Testis (tissue), 2 donors: Measurements from ENCODE around the gene SETD3.

Experiments used
- POLR2A ChIP-seq: fragments of 450-650 bp; IDR thresholded peaks from one replicate; pipeline ENCODE4 v1.6.1; 2017; ENCODE audit warnings: antibody characterized with exemption, mild to moderate bottlenecking, moderate library complexity
- TF ChIP-seq, protein P1 (sequence below), 3 experiments: fragments of 450-650 bp in 2 of 3; fragments of 200-600 bp in 1 of 3; sonication (generic) in 1 of 3; IDR thresholded peaks; one replicate each; pipeline ENCODE4 v1.5.1; 2016 to 2019; ENCODE audit warnings: antibody characterized with exemption in 3 of 3, mild to moderate bottlenecking in 2 of 3, moderate library complexity in 1 of 3

DNA sequence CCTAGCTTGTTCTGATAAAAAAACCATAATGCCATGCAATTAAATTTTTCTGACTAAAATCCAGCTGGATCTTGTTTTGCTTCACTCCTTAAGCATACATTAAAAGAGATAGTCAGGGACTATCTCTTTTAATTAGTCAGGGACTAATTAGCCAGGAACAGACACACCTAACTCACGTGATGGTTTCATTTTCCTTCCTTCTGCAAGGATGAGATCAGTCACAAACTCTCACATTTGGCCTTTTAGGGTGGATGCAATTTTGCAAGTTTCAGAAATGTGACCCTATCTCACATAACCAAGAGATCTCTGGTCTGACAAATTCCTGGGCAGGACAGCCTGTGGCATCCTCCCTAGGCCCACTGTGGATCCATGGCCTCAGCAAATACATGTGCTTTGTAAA is 62.4 kb downstream of the SETD3 start:
- TF ChIP-seq, protein P1, sequence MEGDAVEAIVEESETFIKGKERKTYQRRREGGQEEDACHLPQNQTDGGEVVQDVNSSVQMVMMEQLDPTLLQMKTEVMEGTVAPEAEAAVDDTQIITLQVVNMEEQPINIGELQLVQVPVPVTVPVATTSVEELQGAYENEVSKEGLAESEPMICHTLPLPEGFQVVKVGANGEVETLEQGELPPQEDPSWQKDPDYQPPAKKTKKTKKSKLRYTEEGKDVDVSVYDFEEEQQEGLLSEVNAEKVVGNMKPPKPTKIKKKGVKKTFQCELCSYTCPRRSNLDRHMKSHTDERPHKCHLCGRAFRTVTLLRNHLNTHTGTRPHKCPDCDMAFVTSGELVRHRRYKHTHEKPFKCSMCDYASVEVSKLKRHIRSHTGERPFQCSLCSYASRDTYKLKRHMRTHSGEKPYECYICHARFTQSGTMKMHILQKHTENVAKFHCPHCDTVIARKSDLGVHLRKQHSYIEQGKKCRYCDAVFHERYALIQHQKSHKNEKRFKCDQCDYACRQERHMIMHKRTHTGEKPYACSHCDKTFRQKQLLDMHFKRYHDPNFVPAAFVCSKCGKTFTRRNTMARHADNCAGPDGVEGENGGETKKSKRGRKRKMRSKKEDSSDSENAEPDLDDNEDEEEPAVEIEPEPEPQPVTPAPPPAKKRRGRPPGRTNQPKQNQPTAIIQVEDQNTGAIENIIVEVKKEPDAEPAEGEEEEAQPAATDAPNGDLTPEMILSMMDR (IDR thresholded peaks at IDR 0.05), result no peak
- no peak for TF ChIP-seq POLR2A
